GM21390 (cell line): ENCODE results near the gene LMBRD1.
"Not testable (repeated sequence)": the region's sequence is repeated elsewhere in the genome, so short reads cannot be mapped to it uniquely, and the experiment has no call there.

Experiments
- ATAC-seq: cut with Tn5 transposase; IDR thresholded peaks from one replicate; pipeline ENCODE4 v1.9.1; 2021; ENCODE audit not compliant: unreplicated experiment

Gene LMBRD1

DNA sequence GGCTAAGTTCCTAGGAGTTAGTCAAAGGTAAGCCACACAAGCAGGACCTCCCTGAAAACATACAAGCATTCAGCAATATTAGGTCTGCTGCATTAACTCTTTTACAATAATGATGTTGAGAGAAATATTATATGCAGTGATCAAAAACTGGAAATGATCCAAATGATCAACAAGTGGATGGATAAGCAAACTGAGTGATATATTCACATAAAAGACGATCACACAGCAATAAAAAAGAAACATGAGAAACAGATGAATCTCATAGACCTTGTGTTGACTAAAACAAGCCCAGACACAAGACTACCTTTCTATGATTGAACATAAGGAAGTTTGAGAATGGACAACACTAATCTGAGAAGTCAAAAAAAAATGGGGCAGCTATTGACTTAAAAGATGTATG lies 39.9 kb downstream of the LMBRD1 start:
- ATAC-seq: no peak

- no peak for ATAC-seq
These were observed 40.4 kb downstream of the LMBRD1 start for GRCh38 chr6:69756366-69756765.

DNA sequence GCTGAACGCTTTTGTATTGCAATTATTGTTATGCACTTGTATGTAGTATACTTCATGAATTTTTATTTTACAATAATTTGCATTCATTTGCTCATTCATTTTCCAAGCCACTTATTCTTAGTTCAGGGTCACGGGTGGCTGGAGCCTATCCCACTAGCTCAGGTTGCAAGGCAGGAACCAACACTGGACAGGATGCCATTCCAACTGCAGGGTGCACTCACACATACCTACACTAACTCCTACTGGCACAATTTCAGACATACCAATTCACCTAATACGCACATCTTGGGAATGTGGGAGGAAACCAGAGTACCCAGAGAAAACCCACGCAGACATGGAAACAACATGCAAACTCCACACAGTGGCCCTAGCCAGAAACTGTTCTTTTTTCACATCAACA lies 61.8 kb downstream of the LMBRD1 start:
- no peak for ATAC-seq

- ATAC-seq: no peak
These were observed 64.2 kb downstream of the LMBRD1 start for GRCh38 chr6:69732640-69733039.

DNA sequence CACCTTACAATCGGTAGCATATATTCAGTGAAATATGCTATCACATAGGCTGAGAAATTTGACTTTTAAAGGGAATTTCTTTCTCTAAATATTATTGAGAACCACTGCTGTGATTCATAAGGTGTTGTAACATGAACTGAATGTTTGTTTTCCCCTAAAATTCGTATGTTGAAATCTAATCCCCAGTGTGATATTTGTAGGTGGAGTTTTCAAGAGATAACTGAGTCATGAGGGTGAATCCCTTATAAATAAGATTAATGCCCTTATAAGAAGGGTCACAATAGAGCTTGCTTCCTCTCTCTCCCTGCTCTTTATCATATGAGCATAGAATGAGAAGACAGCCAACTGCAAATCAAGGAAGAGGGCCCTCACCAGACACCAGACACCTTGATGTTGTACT lies 64.8 kb downstream of the LMBRD1 start:
- ATAC-seq: no peak

GRCh38 chr6:69729870-69730449 lies 66.8 kb downstream of the LMBRD1 start:
- no peak for ATAC-seq

DNA sequence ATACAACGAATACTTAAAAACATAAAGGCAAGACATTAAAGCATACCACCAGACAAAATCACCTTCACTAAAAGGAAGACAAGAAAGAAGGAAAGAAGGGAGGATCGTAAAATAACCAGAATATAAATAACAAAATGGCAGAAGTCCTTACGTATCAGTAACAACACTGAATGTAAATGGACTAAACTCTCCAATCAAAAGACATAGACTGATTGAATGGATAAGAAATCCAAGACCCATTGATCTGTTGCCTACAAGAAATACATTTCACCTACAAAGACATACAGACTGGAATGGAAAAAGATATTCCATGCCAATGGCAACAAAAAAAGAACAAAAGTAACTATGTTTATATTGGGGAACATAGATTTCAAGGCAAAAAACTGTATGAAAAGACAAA lies 74.1 kb downstream of the LMBRD1 start:
- no peak for ATAC-seq

- peak; percentile 76 for ATAC-seq
These were observed 77.1 kb downstream of the LMBRD1 start for GRCh38 chr6:69719602-69720193.

DNA sequence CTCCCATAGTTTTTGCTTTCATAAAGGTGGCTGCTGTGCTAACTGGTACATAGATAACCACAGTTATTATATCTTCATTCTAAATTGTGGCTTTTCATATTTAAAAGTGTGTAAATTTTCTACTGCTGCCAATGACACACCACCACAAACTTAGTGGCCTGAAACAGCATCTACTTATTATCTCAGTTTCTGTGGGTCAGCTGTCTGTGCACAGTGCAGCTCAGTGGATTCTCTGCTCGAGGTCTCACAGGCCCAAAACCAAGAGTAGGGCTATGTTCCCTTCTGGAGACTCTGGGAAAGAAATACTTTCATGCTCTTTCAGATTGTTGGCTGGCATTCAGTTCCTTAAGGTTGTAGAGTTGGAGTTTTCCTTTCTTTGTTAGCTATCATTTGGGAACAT lies 90.1 kb downstream of the LMBRD1 start:
- no peak for ATAC-seq

- ATAC-seq: no peak
These were observed 90.9 kb downstream of the LMBRD1 start for GRCh38 chr6:69705954-69706353.

DNA sequence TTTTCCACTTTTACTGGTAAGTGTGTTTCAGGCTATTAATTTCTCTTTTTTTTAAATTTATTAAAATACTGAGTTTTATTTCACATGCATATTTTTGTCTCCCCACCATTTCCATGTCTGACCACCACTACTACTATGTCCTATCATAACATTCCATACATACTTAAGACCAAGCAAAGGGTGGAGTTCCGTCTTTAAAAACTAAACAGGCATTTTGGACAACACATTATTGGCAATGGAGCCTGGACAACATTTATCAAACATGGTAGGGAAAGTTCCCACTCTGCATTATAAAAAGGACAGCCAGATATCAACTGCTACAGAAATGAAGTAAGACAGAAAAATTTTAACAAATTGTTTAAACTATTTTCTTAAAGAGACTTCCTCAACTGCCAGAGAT lies 91.9 kb downstream of the LMBRD1 start:
- no peak for ATAC-seq

DNA sequence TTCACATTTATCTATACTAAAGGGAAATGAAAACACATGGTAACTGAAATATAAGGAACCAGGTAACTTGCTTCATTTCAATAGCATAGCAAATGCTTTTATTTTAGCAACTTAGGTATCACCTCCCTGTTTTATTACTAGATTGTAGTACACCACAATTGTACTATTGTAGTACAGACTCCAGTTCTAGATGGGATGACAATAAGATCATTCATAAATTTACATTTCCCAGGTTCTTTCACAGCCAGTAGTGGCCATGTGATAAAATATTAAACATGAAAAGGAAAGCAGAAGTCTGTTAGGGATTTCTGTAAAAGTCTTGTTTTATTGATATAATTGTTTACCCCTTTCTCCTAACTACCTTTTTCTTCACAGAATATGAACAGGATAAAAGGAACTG lies 97.2 kb downstream of the LMBRD1 start:
- ATAC-seq: no peak

DNA sequence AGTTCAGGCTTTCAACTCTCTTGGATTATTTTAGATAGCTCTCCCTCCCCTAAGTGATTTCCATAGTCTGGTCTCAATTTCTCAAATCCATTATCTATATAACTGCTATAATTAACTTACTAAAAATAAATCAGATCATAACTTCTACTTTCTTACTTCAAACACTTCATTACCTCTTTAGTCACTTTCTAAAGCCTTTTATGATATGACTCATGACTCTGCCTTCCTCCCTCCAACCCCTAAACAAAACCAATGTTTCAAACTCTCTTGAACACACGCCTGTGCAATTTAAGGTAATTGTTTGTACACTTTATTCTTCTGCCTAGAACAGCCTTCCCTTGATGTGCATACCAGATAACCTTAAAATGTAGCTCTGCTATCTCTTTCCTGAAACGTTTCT lies 100.5 kb downstream of the LMBRD1 start:
- peak; percentile 65 for ATAC-seq

- no peak for ATAC-seq
These were observed 103.0 kb downstream of the LMBRD1 start for GRCh38 chr6:69693762-69694161.

GRCh38 chr6:69690986-69691385 lies 105.8 kb downstream of the LMBRD1 start:
- no peak for ATAC-seq

DNA sequence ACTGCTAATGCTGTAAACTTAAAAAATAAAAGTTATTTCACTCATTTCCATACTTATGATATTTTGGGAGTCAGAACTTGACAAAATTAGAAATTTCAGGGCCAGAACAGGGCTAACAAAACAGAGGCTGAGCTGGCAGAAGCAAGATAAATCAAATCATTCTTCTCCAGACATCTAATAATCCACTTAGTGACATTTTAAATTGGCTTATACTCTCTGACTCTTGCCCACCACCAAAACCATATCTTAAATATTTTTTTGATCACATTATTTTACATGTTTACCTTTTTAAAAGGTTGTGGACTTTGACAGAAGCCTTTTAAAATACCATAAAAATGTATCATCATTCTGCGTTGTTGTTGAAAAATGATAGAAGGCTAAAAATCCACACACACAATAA lies 116.5 kb downstream of the LMBRD1 start:
- ATAC-seq: no peak

- no peak for ATAC-seq
These were observed 123.5 kb downstream of the LMBRD1 start for GRCh38 chr6:69673298-69673697.

DNA sequence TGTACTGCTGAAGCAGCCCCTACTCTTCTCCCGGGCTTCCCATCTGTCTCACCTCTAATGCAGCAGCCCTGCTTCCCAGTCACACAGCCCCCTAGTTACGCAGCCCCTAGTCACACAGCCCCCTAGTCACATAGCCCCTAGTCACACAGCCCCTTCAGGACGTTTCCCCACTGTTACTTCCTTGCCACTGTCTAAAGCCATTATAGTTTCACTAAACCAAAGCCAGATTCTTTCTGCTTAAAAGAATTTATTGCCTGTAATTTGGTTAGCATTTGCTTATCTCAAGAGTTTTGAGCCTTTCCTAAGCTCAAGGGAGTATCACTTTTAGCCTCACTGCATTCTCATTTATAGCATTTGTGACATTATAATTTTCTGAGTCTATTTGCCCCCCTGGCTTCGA lies 127.9 kb downstream of the LMBRD1 start:
- ATAC-seq: no peak

DNA sequence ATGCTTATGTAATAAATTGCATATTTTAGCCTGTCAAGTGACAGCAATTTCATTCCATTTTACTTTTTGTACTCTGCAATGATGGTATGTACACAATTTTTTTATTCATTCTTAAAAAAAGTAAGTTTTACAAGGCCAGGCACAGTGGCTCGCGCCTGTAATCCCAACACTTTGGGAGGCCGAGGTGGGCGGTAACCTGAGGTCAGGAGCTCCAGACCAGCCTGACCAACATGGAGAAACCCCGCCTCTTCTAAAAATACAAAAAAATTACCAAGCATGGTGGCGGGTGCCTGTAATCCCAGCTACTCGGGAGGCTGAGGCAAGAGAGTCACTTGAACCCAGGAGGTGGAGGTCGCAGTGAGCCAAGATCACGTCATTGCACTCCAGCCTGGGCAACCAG lies 130.0 kb downstream of the LMBRD1 start:
- not testable (repeated sequence) for ATAC-seq

GRCh38 chr6:69665437-69665836 lies 131.4 kb downstream of the LMBRD1 start:
- no peak for ATAC-seq

- ATAC-seq: no peak
These were observed 132.3 kb downstream of the LMBRD1 start for GRCh38 chr6:69664551-69664950.

DNA sequence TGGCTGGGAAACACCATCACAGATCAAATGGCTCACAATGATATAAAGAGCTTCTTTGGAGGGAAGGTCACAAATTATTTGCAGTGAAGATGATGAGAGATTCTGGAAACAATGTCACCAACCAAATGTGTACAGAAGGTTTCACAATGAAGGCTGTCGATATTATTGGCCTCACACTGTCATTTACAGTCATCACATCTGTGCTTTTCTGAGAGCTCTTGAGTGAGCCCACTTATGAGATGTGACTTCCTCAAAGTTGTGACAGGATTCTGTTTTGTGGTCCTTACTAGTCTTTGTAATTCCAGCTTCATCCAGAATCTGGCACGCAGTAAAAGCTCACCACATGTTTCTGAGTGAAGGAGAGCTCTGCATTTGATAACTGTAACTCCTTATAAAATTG lies 133.6 kb downstream of the LMBRD1 start:
- no peak for ATAC-seq

DNA sequence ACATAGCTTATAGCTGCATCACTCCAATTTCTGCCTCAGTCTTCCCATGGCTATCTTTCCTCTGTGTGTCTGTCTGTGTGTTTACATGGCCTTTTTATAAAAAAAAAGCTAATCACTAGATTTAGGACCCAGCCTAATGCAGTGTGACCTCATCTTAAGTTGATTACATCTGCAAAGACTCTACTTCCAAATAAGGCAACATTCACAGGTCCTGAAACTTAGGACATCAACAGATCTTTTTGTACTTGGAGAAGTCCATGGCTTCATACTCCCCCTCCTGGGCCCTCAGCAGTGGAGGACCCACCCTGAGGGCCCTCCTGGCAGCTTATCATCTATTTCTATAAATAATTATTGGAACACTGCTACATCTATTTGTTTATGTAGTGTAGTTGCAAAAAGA lies 146.1 kb downstream of the LMBRD1 start:
- ATAC-seq: no peak
